Measurements from ENCODE around the gene SRP14. TPM values are rescaled to one million over a fixed set of nuclear protein-coding genes. Genes with fewer than 3 reads are reported as not detected.
"Not testable (repeated sequence)": the region's sequence is repeated elsewhere in the genome, so short reads cannot be mapped to it uniquely, and the experiment has no call there.

SRP14 gene
- total RNA-seq, 2 experiments from 2014 or later, result 124 to 157 TPM

DNA sequence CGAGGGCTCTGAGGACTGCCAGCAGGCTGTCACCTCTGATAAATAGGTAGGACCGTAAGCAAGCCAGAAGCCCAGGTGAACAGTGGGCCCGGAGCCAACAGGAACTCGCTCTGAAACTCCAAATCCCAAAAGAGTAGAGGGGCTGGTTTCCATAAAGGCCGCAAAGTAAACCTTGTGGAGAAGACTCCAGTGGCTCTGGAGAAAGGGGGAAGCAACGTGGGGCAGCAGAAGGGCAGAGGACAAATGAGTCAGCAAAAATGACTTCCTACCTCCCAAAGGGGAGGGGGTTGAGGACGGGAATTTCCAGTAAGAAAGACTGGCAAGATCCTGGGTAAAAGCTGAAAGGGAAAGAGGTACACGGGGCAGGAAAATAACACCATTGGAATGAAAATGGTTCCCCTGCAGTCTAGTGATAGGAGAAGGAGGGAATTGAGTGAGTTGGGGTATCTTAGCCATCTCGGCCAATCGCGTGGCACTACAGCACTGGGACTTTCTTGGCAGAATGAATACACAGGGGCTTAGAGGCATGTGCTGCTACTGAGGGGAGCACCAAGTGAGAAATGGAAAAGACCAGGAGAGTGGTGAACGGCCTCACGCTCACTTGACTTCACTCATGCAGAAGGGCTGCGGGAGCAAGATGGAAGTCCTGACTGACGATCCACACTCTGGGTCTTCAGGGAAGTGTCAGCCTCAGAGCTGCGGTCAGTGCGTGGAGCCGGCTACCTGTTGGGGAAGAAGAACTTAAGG, 36.5 kb upstream of the SRP14 start:
- intact Hi-C loops (cut with DNase I, micrococcal nuclease), result no loop called here
- CTCF ChIA-PET, result interaction anchor here (0.9 to 1.2 kb wide), 2 partner anchors 29 to 199 kb away, joined by 4 to 5 read pairs; no protein-coding TSS in a partner anchor
- Mint-ChIP-seq H3K4me1 (peaks cover 15% of the 10 kb centered on the region), H3K27ac (no peak overlapping the region), H3K4me3 (no peak overlapping the region), H3K36me3 (ENCODE audit: low read depth) (no peaks in the 10 kb centered on the region), H3K27me3 (peaks cover 4% of the 10 kb centered on the region), H3K9me3 (ENCODE audit: low read depth) (no peaks in the 10 kb centered on the region)
- no peak for ATAC-seq
- POLR2A ChIA-PET, result interaction anchor here (0.6 kb wide), 1 partner anchor 92 kb away, joined by 4 read pairs; no protein-coding TSS in a partner anchor
- DNase-seq, result no peak

DNA sequence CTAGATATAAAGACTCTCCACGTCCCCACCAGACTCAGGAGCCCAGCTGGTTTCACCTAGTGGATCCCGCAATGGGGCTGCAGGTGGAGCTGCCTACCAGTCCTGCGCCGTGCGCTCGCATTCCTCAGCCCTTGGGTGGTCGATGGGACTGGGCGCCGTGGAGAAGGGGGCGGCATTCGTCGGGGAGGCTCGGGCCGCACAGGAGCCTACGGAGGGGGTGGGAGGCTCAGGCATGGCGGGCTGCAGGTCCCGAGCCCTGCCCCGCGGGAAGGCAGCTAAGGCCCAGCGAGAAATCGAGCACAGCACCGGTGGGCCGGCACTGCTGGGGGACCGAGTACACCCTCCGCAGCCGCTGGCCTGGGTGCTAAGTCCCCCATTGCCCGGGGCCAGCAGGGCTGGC, 35.7 kb upstream of the SRP14 start:
- H3K4me1 Mint-ChIP-seq; DNase-seq; H3K9me3 Mint-ChIP-seq (ENCODE audit: low read depth); H3K27me3 Mint-ChIP-seq; H3K36me3 Mint-ChIP-seq (ENCODE audit: low read depth); intact Hi-C loops (cut with DNase I, micrococcal nuclease); H3K27ac Mint-ChIP-seq; ATAC-seq; POLR2A ChIA-PET: not testable (repeated sequence)
- peak overlapping the region; percentile 57 for H3K4me3 Mint-ChIP-seq
- CTCF ChIA-PET, result interaction anchor here (1.0 to 1.2 kb wide), 4 partner anchors 29 to 87 kb away, joined by 3 to 6 read pairs (median 4); no protein-coding TSS in a partner anchor

DNA sequence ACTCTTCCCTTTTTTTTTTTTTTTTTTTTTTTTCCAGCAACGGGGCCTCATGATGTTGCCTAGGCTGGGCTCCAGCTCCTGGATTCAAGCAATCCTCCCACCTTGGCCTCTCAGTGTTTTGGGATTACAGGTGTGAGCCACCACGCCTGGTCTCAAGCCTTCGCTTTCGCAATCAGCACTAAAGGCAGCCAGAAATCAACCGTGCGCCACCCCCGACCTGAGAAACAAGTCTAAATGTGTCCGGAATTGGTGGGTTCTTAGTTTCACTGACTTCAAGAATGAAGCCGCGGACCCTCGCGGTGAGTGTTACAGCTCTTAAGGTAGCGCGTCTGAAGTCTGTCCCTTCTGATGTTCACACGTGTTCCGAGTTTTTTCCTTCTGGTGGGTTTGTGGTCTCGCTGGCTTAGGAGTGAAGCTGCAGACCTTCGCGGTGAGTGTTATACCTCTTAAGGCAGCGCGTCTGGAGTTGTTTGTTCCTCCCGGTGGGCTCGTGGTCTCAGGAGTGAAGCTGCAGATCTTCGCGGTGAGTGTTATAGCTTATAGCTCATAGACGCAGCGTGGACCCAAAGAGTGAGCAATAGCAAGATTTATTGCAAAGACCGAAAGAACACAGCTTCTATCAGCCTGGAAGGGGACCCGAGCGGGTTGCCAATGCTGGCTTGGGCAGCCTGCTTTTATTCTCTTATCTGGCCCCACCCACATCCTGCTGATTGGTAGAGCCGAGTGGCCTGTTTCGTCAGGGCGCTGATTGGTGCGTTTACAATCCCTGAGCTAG, 34.9 kb upstream of the SRP14 start:
- Mint-ChIP-seq H3K27ac (peak overlapping the region; percentile 90), H3K4me3 (peak overlapping the region; percentile 57)
- CTCF ChIA-PET, result interaction anchor here (1.0 to 1.2 kb wide), 5 partner anchors 17 to 88 kb away, joined by 3 to 6 read pairs (median 3); no protein-coding TSS in a partner anchor
- H3K27me3 Mint-ChIP-seq; H3K36me3 Mint-ChIP-seq (ENCODE audit: low read depth); H3K4me1 Mint-ChIP-seq; intact Hi-C loops (cut with DNase I, micrococcal nuclease); H3K9me3 Mint-ChIP-seq (ENCODE audit: low read depth): not testable (repeated sequence)
- DNase-seq, result peak; percentile 51
- peak; percentile 64 for ATAC-seq
- POLR2A ChIA-PET, result interaction anchor here (0.5 to 1.4 kb wide), 5 partner anchors 22 to 35 kb away, joined by 3 to 6 read pairs (median 4); partner anchors contain the start of gene SRP14

DNA sequence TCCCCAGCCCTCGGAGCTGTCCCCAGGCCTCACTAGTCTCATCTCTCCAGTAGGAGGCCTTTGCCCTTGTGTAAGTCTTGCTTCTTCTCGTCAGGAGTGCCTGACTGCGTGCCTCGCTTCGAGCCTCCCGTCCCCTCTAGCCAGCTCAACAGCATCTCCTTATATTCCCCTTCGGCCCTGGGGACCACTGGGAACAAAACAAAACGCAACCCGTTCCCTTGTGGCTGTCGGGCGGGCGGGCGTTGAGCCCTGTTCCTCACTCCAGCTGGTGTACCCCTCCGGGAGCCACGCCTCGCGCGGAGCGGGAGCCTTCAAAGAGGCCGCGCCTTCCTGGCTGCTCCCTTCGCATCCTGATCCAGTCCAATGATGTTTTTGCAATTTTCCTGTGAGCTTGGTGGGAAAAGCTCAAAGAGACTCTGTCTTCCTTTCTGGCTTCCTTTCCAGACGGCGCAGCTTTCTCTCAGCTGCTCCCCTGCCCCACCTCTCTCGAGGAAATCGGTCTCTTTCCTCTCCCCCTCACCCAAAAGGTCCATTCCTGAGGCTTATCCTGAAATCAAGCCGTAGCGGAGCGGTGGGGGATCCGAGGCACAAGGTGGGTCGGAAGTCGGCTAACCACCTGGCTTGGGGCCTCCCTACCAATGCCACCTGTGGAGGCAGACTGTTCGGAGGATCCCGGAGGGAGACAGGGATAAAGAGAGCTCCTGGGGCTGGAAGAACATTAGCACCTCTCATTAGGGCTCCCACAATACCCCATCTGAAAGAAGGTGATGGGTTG, 33.4 kb upstream of the SRP14 start:
- Mint-ChIP-seq H3K27ac (no peak overlapping the region), H3K9me3 (ENCODE audit: low read depth) (no peaks in the 10 kb centered on the region), H3K4me3 (no peak overlapping the region), H3K36me3 (ENCODE audit: low read depth) (no peaks in the 10 kb centered on the region), H3K4me1 (peaks cover 9% of the 10 kb centered on the region), H3K27me3 (peaks cover 3% of the 10 kb centered on the region)
- POLR2A ChIA-PET, result no interaction called here
- DNase-seq, result no peak
- intact Hi-C loops (cut with DNase I, micrococcal nuclease), result no loop called here
- ATAC-seq, result no peak
- CTCF ChIA-PET, result interaction anchor here (0.5 to 1.3 kb wide), 7 partner anchors 9 to 131 kb away, joined by 3 to 5 read pairs (median 4); no protein-coding TSS in a partner anchor

DNA sequence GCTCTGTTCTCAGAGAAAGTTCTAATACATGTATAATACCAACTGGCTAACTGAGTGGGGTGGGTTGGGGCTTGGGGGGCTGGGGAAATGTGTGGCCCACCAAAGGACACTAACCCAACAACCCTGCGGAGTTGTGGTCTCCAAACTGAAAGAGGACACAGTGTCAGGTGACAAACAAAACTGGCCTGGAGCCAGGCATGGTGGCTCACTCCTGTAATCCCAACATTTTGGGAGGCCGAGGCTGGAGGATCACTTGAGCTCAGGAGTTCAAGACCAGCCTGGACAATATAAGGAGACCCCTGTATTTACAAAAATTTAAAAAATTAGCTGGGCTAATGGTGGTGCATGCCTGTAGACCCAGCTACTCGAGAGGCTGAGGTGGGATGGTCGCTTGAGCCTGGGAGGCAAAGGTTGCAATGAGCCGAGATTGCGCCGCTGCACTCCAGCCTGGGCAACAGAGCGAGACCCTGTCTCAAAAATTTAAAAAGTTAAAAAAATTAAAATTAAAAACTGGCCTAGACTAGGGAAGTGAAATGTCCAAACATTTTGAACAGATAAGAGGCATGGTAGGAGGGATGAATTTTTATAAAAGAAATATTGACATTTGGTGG, 31.7 kb upstream of the SRP14 start:
- H3K27ac Mint-ChIP-seq, result no peak overlapping the region
- H3K4me3 Mint-ChIP-seq, result no peak overlapping the region
- ATAC-seq (no peak), DNase-seq (no peak)
- H3K4me1 Mint-ChIP-seq, result peaks cover 9% of the 10 kb centered on the region
- peaks cover 3% of the 10 kb centered on the region for H3K27me3 Mint-ChIP-seq
- intact Hi-C loops (cut with DNase I, micrococcal nuclease), result no loop called here
- no peaks in the 10 kb centered on the region for H3K9me3 Mint-ChIP-seq (ENCODE audit: low read depth)
- ChIA-PET CTCF (interaction anchor here (0.7 kb wide), 1 partner anchor 12 kb away, joined by 3 read pairs; no protein-coding TSS in a partner anchor), POLR2A (no interaction called here)
- H3K36me3 Mint-ChIP-seq (ENCODE audit: low read depth), result no peaks in the 10 kb centered on the region

DNA sequence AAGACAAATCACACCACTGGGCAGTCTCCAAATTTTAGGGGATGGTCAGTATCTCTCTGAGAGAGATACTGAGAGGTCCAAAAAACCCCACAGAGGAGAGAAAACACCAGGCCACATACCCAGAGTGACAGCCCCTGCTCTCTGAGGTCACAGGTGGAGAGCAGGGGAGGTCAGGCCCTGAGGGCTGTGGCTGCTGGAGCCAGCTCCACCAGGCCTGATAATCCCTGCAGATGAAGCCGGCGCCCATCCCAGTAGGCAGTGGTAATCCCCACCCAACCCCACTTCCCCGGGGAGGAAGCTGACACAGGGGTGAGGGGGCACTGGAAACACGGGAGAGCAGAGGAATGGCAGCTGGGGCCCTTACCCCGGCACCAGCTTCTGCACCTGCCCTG, 31.2 kb upstream of the SRP14 start:
- H3K27me3 Mint-ChIP-seq, result peaks cover 3% of the 10 kb centered on the region
- H3K36me3 Mint-ChIP-seq (ENCODE audit: low read depth), result no peaks in the 10 kb centered on the region
- ChIA-PET POLR2A (no interaction called here), CTCF (interaction anchor here (0.7 kb wide), 1 partner anchor 11 kb away, joined by 3 read pairs; no protein-coding TSS in a partner anchor)
- intact Hi-C loops (cut with DNase I, micrococcal nuclease), result no loop called here
- no peak for ATAC-seq
- H3K27ac Mint-ChIP-seq, result no peak overlapping the region
- peaks cover 10% of the 10 kb centered on the region for H3K4me1 Mint-ChIP-seq
- no peaks in the 10 kb centered on the region for H3K9me3 Mint-ChIP-seq (ENCODE audit: low read depth)
- H3K4me3 Mint-ChIP-seq, result no peak overlapping the region
- DNase-seq, result no peak

DNA sequence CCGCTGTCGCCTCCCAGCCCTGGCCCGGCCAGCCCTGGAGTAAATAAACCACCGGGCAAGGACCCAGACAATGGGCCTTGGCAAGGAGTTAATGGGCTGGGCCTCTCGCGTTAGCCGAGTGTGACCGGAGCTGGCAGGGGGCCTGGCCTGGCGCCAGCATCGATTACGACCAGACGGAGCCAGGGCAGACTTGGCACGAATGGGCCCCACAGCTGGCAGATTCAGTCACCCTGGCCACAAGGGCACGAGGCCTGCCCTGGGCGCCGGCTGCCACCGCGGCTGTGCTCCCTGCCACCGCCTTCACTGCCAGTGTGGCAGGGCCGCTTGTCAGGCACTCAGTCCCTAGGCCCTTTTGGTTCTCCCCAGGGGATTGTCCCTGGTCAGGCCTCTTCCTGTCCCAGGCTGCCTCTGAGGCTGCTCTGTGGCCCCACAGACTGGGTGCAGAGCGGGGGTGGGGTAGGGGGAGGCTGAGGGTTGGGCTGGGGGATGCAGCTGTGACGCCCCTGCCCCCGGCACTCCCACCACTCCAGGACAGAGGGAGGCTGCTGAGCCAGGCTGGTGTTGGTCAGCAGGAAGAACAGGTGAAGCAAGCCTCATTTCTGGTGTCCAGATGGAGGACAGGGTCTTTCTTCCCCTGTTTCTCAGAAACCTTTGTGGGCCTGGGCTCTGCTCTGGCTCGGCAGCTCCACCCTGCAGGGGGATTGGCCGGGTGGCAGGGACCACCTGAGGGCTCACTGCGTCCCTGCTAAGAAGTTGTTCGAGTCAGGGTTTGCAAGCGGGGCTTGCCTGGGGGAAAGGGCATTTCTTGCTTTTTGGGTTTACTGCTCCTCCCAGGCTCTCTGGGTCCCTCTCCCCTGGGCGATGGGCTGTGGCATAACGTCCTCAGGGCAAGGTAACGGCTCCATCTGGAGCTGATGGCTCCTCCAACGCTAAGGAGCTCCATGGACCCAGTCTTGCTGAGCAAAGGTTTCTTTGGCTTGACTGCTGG, 30.5 kb upstream of the SRP14 start:
- H3K9me3 Mint-ChIP-seq (ENCODE audit: low read depth), result no peaks in the 10 kb centered on the region
- peaks cover 17% of the 10 kb centered on the region for H3K4me1 Mint-ChIP-seq

DNA sequence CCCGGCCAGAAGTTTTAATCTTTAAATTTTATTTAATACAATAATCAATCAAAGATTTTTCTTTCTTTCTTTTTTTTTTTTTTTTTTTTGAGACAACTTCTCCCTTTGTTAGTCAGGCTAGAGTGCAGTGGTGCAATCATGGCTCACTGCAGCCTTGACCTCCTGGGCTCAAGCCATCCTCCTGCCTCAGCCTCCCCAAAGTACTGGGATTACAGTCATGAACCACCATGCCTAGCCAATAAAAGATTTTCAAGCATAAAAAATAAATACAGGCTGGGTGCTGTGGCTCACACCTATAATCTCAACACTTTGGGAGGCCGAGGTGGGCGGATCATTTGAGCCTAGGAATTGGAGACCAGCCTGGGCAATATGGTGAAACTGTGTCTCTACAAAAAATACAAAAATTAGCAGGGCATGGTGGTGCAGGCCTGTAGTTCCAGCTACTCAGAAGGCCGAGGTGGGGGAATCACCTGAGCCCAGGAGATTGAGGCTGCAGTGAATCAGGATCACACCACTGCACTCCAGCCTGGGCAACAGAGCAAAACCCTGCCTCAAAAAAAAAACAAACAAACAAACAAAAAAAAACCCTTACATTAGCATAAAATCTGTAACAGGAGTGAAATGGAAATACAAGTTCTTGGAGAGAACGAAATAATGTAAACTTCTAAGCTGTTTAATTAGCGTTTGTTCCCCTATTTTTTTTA, 29.1 kb upstream of the SRP14 start:
- no peak overlapping the region for H3K27ac Mint-ChIP-seq
- peaks cover 19% of the 10 kb centered on the region for H3K4me1 Mint-ChIP-seq
- no peaks in the 10 kb centered on the region for H3K36me3 Mint-ChIP-seq (ENCODE audit: low read depth)
- no peaks in the 10 kb centered on the region for H3K27me3 Mint-ChIP-seq
- no peak overlapping the region for H3K4me3 Mint-ChIP-seq
- ATAC-seq, result no peak
- ChIA-PET CTCF (interaction anchor here (0.6 to 2.0 kb wide), 4 partner anchors 9 to 36 kb away, joined by 3 to 6 read pairs (median 4); no protein-coding TSS in a partner anchor), POLR2A (interaction anchor here (0.6 to 1.0 kb wide), 2 partner anchors 39 to 105 kb away, joined by 4 to 5 read pairs; no protein-coding TSS in a partner anchor)
- no peaks in the 10 kb centered on the region for H3K9me3 Mint-ChIP-seq (ENCODE audit: low read depth)
- no peak for DNase-seq
- intact Hi-C loops (cut with DNase I, micrococcal nuclease), result no loop called here

More for the DNA sequence above, 30.5 kb upstream of the SRP14 start:
- no peak for DNase-seq
- Mint-ChIP-seq H3K27me3 (peaks cover 3% of the 10 kb centered on the region), H3K27ac (no peak overlapping the region), H3K4me3 (no peak overlapping the region), H3K36me3 (ENCODE audit: low read depth) (no peaks in the 10 kb centered on the region)
- ATAC-seq, result no peak
- intact Hi-C loops (cut with DNase I, micrococcal nuclease), result no loop called here
- POLR2A ChIA-PET, result no interaction called here
- CTCF ChIA-PET, result no interaction called here

DNA sequence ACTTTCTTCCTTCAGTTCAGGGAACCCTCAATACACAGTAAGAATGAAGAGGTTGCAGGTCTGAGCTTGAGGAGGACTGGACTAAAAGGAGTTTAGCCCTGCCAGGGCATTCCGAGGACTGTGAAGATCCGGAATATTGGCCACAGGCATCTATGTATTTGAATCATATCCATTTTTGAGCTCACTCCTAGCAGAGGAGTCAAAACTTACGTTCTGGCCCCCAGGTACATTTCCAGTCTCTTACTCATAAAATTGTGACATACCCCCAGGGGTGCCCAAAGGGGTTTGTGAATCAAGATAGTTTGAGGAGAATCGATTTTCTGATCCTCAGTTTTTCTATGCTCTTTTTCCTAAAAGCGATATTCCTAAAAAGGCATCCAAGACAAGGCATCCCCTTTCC, 27.6 kb upstream of the SRP14 start:
- DNase-seq, result no peak
- Mint-ChIP-seq H3K4me1 (peaks cover 19% of the 10 kb centered on the region), H3K27me3 (no peaks in the 10 kb centered on the region), H3K36me3 (ENCODE audit: low read depth) (no peaks in the 10 kb centered on the region), H3K4me3 (no peak overlapping the region), H3K9me3 (ENCODE audit: low read depth) (no peaks in the 10 kb centered on the region), H3K27ac (no peak overlapping the region)
- ChIA-PET CTCF (interaction anchor here (0.6 to 2.0 kb wide), 3 partner anchors 19 to 58 kb away, joined by 3 to 5 read pairs (median 4); no protein-coding TSS in a partner anchor), POLR2A (no interaction called here)
- intact Hi-C loops (cut with DNase I, micrococcal nuclease), result no loop called here
- ATAC-seq, result no peak

All from activated CD4-positive, alpha-beta T cell treated with anti-CD3 and anti-CD28 coated beads for 36 hours (primary cell).